ENCODE results near the gene SYNE2. TPM values are rescaled to one million over a fixed set of nuclear protein-coding genes. Genes with fewer than 3 reads are reported as not detected.
"Not testable (repeated sequence)": the region's sequence is repeated elsewhere in the genome, so short reads cannot be mapped to it uniquely, and the experiment has no call there.

Gene SYNE2
- total RNA-seq, 1 experiment from 2014 or later = 33.4 TPM

DNA sequence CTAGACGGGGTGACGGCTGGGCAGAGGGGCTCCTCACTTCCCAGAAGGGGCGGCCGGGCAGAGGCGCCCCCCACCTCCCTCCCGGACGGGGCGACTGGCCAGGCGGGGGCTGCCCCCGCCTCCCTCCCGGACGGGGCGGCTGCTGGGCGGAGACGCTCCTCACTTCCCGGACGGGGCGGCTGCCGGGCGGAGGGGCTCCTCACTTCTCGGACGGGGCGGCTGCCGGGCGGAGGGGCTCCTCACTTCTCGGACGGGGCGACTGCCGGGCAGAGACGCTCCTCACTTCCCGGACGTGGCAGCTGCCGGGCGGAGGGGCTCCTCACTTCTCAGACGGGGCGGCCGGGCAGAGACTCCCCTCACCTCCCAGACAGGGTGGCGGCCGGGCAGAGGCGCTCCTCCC is 330.1 kb downstream of the SYNE2 start:
- in situ Hi-C loops (cut with HindIII; ENCODE audit: low pct_unique_long_range_greater_than_20kb, low sequenced_read_pairs); DNase-seq (ENCODE audit: low read depth, low spot score): not testable (repeated sequence)

DNA sequence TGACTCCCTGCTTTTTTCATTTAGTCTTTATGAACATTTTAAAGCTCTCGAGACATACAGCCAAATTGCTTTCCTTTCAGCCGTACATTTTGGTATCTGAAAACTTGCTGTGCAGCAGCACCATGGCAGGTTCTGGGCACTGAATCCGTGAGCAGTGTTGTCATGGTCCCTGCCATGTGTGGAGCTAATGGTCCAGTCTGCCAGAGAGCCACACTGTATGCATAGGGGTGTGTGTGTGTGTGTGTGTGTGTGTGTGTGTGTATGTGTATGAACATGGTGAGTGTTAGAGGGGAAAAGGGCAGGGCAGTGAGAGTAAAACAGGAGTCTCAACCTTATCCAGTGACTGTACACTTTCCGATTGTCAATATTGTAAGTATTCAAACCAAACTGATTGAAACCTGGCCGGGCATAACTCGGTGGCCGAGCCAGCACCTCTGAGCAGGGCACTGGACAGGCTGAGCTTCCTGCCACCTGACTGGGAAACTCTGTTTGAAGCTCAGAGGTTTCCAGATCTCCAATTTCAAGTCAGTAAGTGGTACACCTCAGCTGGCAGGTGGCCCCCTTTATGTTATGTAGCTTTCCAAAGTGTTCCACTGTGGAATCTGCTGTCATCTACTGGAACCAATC is 331.4 kb downstream of the SYNE2 start:
- DNase-seq (ENCODE audit: low read depth, low spot score) = no peak
- in situ Hi-C loops (cut with HindIII; ENCODE audit: low pct_unique_long_range_greater_than_20kb, low sequenced_read_pairs) = no loop called here

DNA sequence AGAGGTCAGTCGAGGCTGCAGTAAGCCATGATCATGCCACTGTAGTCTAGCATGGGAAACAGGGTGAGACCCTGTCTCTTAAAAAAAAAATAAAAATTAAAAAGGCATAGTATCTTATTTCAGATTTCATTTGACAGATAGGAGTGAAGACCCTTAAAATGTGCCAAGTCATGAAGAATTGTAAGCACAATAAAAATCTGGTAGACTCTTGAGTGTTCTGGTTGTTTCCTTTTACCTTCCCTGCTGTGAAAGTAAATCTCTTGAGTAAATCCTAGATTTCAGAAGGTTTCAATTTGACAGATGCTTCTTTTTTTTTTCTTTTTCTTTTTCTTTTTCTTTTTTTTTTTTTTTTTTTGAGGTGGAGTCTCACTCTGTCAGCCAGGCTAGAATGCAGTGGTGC is 332.4 kb downstream of the SYNE2 start:
- no peak for DNase-seq (ENCODE audit: low read depth, low spot score)
- in situ Hi-C loops (cut with HindIII; ENCODE audit: low pct_unique_long_range_greater_than_20kb, low sequenced_read_pairs) = no loop called here

DNA sequence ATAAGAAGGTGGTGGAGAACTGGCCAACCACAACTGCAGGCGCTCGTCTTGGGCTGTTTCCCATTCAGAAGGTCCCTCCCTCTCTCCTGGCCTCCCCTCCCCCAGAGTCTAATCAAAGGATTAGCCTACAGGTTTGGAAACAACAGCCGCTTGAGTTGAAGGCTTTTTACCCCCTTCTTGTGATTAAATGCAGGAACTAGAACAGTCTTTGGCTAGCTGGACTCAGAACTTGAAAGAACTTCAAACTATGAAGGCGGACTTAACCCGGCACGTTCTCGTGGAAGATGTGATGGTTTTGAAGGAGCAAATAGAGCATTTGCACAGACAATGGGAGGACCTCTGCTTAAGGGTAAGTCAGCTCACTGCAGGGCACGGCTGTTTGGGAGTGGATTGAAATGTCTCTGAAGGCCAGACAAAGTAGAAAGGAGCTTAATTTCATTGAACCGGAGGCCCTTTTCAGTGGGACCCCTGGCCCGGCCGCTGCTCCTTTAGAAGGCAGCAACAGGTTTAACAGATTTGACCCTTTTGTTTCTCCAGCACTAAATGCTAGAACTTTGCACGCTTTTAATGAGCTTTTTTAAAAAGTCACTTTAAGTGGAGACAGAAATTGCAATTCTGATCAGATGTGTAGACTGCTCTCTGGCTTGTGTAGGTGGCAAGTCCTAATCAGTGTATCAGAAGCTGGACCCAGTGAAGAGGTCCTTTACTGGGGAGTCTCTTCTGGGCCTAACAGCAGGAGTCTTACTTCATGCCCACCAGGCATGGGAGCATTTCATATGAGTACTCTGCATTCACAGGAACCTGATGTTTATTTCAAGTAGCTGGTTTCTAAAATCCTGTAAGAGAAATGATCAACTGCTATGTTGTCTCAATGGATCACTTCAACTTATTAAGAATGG is 333.7 kb downstream of the SYNE2 start:
- in situ Hi-C loops (cut with HindIII; ENCODE audit: low pct_unique_long_range_greater_than_20kb, low sequenced_read_pairs) = no loop called here
- no peak for DNase-seq (ENCODE audit: low read depth, low spot score)

DNA sequence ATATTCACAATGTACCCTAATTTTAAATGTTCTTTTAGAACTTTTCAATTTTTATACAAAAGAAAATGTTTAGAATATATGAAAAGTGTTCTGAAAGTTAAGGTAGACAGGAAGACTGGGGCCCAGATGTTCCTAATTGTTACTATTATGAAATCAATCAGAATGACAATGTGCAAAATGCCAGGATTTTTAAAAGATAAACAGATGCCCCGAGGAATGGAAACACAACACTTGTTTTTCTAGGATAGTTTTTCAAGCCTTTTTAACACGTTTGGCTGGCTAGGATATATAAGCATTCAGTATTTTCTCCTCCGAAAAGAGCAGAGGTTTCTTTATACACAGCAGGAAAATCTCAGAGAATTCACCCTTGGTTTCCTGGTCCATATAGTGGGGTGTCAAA is 334.5 kb downstream of the SYNE2 start:
- no peak for DNase-seq (ENCODE audit: low read depth, low spot score)
- in situ Hi-C loops (cut with HindIII; ENCODE audit: low pct_unique_long_range_greater_than_20kb, low sequenced_read_pairs) = no loop called here

DNA sequence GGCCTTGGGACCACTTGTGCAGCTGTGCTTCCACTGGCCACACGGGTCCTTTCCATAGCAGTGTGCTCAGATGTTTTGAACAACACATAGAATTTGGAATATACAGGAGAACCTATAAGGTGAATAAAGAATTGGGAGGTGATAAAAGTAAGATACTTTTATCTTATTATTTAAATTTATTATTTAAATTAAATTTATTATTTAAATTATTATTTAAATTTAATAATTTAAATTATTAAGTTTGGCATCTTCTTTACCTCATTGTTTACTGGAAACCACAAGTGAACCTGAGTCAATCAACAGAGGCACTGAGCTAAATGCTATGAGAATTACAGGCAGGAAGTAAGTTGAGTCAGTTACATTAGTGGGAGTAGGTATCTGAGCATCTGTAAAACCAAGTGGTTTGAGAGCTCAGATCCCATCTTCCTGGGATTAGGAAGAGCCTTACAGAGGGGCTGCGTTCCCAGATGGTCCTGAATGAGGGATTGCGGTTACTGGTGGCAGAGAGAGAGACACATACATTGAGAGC is 338.2 kb downstream of the SYNE2 start:
- DNase-seq (ENCODE audit: low read depth, low spot score) = no peak
- in situ Hi-C loops (cut with HindIII; ENCODE audit: low pct_unique_long_range_greater_than_20kb, low sequenced_read_pairs) = no loop called here

DNA sequence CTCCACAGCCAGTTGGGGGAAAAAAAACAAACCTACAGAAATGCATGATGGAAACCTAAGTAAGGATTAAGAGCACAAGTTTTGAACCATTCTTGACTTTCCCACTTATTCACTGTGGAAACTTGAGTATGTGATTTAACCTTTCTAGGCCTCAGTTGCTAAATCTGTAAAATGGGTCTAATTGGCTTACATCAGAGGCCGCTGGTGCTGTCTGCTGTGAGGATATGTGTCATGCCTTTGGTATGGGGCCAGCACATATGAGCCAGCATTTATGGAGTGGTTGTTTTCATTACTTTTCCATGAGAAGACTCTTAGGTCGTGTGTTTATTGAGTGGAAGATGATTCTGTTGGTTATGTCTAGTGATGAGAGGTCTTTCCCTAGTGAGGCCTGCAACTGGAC is 339.0 kb downstream of the SYNE2 start:
- in situ Hi-C loops (cut with HindIII; ENCODE audit: low pct_unique_long_range_greater_than_20kb, low sequenced_read_pairs) = no loop called here
- no peak for DNase-seq (ENCODE audit: low read depth, low spot score)

DNA sequence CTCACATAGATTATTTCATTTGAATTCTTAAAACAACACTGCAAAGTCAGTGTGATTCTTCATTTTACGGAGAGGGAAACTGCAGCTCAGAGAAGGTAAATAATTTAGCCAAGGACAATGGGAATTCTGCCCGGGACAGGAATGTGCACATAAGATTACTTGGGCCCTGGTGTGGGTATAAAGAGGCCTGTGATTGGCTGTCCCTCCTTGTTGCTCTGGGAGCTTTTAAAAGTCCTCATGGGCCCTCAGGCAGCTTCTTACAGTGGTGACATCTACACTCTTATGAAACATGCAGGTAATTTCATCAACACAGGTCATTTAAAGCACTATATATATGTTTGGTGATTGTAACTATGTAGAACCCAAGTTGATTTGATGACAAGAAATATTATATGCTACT is 341.0 kb downstream of the SYNE2 start:
- no peak for DNase-seq (ENCODE audit: low read depth, low spot score)
- in situ Hi-C loops (cut with HindIII; ENCODE audit: low pct_unique_long_range_greater_than_20kb, low sequenced_read_pairs) = no loop called here

DNA sequence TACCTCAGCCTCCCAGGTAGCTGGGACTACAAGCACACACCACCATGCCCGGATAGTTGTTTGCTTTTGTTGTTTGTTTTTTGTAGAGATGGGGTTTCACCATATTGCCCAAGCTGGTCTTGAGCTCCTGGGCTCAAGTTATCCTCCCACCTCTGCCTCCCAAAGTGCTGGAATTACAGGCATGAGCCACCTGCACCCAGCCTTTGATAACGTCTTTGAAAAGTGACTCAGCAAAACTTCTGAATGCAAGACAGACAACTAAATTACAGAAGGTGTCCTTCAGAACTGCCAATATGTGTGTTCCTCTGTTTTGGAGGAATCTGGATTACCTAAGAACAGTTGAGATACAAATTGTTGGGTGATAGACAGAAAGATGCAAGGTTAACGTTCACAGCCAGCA is 341.6 kb downstream of the SYNE2 start:
- DNase-seq (ENCODE audit: low read depth, low spot score) = no peak
- in situ Hi-C loops (cut with HindIII; ENCODE audit: low pct_unique_long_range_greater_than_20kb, low sequenced_read_pairs) = no loop called here

DNA sequence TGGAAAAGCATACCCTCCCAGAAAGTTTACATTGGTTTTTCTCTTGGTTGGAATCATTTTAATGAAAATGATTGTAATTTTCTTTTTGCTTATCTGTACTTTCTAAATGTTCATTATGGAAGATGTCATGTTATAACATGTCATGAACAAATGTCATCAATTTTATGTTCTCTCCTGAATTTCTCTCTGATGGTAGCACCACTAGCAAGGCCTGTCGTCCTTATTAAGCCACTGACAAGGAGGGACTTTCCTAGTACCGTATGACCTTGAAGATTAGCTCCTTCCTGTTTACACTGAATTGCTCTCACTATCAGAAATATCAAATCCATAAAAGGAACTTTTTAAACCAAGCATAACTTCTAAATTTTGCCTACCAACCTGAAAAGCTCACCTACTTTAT is 342.4 kb downstream of the SYNE2 start:
- DNase-seq (ENCODE audit: low read depth, low spot score) = no peak
- in situ Hi-C loops (cut with HindIII; ENCODE audit: low pct_unique_long_range_greater_than_20kb, low sequenced_read_pairs) = no loop called here

DNA sequence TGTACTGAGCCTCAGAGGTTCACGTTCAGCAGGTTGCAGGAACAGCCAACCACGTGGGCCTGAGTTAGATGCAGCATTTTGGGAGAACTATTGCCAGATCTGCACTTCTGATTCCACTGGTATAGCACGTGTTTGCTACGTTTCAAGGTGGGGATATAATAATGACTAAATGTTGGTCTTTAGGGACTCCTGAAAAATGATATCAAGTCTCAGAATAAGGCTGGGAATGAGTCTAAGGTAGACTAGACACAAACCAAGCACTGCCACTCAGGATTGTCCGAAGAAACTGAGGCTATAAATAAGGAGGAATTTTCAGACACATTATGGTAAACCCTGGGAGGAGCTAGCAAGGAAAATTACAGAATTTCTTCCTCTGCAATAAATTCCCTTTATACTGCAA is 343.3 kb downstream of the SYNE2 start:
- DNase-seq (ENCODE audit: low read depth, low spot score) = no peak
- in situ Hi-C loops (cut with HindIII; ENCODE audit: low pct_unique_long_range_greater_than_20kb, low sequenced_read_pairs) = no loop called here

DNA sequence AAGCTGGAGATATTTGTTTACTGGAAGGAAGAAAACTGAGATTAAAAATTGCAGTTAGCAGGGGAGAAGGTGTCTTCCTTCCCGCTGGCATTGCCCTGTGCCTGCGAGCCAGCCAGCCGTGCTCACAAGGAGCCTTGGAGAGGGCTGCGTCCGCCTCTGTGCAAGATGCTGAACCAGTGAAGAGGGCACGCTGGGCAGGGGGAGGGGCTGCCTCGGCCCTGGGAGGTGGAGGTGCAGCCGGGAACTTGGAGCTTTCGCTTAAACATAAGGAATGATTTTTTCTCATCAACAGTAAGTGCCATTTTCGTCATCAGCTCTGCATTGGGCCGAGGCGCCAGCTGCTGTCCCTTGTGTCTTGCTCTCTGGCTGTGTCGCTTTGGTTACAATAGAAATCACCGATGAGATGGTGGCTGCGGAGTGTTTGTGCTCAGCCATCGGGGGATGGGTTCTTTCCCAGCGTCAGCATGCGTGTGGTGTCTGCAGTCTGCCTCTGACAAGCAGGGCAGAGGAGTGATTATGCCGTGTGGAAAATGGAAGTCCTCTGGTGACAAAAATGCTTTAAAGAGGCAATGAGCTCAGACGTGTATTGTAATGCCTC is 344.1 kb downstream of the SYNE2 start:
- DNase-seq (ENCODE audit: low read depth, low spot score) = peak; percentile 58

DNA sequence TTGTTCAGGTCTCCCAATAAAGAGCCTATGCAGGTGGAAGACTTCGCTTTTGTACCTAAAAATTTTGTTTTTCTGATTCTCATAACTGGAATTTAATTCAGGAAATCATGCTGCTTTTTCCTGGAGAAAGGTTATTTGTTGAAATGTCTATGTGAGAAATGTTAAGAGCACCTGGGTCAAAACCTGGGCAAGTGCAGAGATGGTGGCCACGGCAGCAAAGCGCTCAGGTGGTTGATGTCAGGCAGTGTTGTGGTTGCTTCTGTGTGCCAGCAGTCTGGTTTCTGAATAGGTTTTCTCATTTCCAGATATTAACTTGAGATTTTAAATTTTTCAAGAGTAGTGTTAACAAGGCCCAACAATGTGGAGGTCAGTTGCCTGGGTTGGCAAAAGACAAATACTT is 345.2 kb downstream of the SYNE2 start:
- in situ Hi-C loops (cut with HindIII; ENCODE audit: low pct_unique_long_range_greater_than_20kb, low sequenced_read_pairs) = no loop called here
- DNase-seq (ENCODE audit: low read depth, low spot score) = no peak

More for the DNA sequence above, 344.1 kb downstream of the SYNE2 start:
- in situ Hi-C loops (cut with HindIII; ENCODE audit: low pct_unique_long_range_greater_than_20kb, low sequenced_read_pairs) = no loop called here

DNA sequence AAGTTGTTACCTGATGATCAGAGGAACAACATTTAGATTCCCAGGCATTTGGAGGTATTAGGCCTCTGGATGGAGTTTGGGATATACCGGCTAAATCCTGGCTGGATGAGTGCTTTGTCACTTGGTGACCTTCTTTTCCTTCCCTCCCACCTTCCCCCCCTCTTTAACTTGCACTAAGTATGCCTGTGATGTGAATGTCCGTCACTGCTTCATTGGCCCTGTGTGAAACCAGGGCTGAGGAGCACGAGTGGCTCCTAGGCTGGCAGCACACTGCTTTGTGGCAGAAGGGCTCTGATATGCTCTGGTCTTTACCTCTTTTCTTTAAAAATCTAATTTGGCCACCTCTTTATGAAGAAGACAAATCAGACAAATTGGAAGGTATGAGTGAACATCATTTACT is 345.7 kb downstream of the SYNE2 start:
- DNase-seq (ENCODE audit: low read depth, low spot score) = no peak
- in situ Hi-C loops (cut with HindIII; ENCODE audit: low pct_unique_long_range_greater_than_20kb, low sequenced_read_pairs) = no loop called here

DNA sequence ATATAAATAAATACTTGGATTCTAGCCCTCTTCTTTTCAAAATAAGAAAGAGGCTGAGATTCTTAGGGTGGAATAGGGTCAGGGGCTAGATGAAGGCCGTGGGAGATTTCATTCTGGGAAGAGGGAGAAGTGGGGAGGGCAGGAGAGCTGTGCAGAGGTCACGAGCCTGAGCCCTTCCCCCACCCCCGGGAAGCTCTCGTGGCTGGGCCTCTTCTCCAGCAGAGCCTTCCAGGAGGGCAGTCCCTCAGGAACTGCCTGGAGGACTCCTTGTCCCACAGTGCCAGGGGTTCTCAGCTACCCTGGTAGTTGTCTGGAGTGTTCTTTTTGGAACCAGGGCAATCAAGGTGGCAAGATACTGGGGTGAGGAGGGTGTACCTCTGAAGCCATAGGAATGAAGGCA is 347.4 kb downstream of the SYNE2 start:
- peak; percentile 21 for DNase-seq (ENCODE audit: low read depth, low spot score)
- in situ Hi-C loops (cut with HindIII; ENCODE audit: low pct_unique_long_range_greater_than_20kb, low sequenced_read_pairs) = no loop called here

DNA sequence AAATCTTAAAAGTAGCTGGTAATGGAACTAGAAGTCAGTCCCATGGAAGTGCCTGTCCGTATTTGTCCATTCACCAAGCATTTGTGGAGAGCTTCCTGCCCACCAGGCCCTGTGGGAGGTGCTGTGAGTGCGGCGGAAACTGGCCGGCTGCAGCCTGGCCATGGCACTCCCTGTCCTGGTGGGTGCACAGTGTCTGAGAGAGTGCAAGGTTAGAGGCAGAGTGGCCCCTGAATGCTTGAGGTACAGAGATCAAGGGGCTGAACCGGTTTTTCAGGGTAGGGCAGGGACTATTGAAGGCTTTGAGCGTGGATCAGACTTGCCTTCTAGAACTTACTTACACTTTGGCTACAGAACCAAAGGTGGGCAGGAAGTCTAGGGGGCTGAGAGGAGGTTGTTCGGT is 348.5 kb downstream of the SYNE2 start:
- DNase-seq (ENCODE audit: low read depth, low spot score) = no peak
- in situ Hi-C loops (cut with HindIII; ENCODE audit: low pct_unique_long_range_greater_than_20kb, low sequenced_read_pairs) = no loop called here

DNA sequence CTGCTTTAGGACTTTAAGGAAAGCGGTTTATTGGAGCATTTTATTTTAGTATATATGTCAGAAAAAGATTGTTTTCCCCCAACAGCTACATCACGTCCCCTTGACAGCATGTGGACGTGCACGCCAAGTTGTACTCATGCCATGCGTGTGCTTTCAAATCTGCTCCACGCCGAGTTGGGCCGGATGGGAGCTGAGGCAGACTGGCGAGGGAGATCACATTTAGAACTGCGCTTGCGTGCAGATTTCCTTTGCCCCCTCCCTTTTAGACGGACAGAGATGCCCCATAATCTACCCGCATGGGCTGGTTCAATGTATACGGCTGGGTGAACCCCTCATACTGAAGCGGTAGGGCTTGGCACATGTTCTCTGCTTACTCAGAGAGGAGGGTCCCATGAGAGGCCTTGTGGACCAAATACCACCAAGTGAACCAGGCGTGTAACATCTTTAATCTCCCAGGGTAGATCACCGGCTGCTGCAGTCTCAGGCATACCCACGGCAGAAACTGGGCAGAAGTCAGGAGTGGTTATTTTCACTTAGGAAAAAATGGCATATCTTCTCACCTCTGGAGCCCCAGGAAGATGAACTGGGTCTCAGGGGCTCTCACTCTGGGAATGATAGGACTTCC is 349.2 kb downstream of the SYNE2 start:
- in situ Hi-C loops (cut with HindIII; ENCODE audit: low pct_unique_long_range_greater_than_20kb, low sequenced_read_pairs) = no loop called here
- no peak for DNase-seq (ENCODE audit: low read depth, low spot score)

DNA sequence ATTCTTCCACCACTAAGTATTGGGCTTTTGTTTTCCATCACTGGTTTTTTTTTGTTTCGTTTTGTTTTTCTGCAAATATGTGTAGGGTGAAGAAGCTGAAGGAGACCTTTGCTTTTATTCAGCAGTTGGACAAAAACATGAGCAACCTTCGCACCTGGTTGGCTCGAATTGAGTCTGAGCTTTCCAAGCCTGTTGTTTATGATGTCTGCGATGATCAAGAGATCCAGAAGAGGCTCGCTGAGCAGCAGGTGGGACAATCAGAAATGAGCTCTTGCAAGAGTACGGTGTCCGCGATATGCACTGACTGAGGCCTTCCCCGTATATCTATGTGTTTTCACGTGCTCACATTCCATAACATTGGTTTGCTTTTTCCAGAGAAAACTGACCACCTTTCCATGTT is 349.9 kb downstream of the SYNE2 start:
- no peak for DNase-seq (ENCODE audit: low read depth, low spot score)
- in situ Hi-C loops (cut with HindIII; ENCODE audit: low pct_unique_long_range_greater_than_20kb, low sequenced_read_pairs) = no loop called here

All from SK-MEL-5 (cell line).